Neural progenitor cell (in vitro differentiated cells): ENCODE data around the gene B3GNT5. TPM values are rescaled to one million over a fixed set of nuclear protein-coding genes. Genes with fewer than 3 reads are reported as not detected.

ENCODE experiments used
- DNase-seq: peaks from one replicate; pipeline ENCODE4 v3.0.0-alpha.2; 2016; ENCODE audit warnings: low spot score
- H2AFZ ChIP-seq: fragments of 200-600 bp; sonication (generic); replicated peaks from 2 replicates; pipeline ENCODE4 v1.6.1; 2016; ENCODE audit warnings: antibody characterized with exemption
- H3F3A ChIP-seq: fragments of 200-600 bp; sonication (generic); 2 replicates; pipeline ENCODE4 v1.6.1; 2016; ENCODE audit warnings: antibody characterized with exemption, low read depth
- H3K27ac ChIP-seq: fragments of 200-600 bp; sonication (generic); 2 replicates; pipeline ENCODE4 v1.5.1; 2016; ENCODE audit warnings: mild to moderate bottlenecking
- H3K27me3 ChIP-seq: fragments of 200-600 bp; sonication (generic); 2 replicates; pipeline ENCODE4 v1.6.1; 2016; ENCODE audit warnings: mild to moderate bottlenecking, moderate library complexity
- H3K36me3 ChIP-seq: fragments of 200-600 bp; sonication (generic); 2 replicates; pipeline ENCODE4 v1.5.1; 2016
- H3K4me1 ChIP-seq: fragments of 200-600 bp; sonication (generic); 2 replicates; pipeline ENCODE4 v1.6.1; 2016; ENCODE audit warnings: mixed run types
- H3K4me2 ChIP-seq: fragments of 200-600 bp; sonication (generic); 2 replicates; pipeline ENCODE4 v1.6.1; 2016
- H3K4me3 ChIP-seq: fragments of 200-600 bp; sonication (generic); 2 replicates; pipeline ENCODE4 v1.5.1; 2016
- H3K79me2 ChIP-seq: fragments of 200-600 bp; sonication (generic); 2 replicates; pipeline ENCODE4 v1.6.1; 2016; ENCODE audit warnings: low read depth
- H3K9ac ChIP-seq: fragments of 200-600 bp; sonication (generic); 2 replicates; pipeline ENCODE4 v1.6.1; 2016
- H3K9me3 ChIP-seq: fragments of 200-600 bp; sonication (generic); 2 replicates; pipeline ENCODE4 v1.5.1; 2016; ENCODE audit warnings: low read depth
- H4K20me1 ChIP-seq: fragments of 200-600 bp; sonication (generic); 2 replicates; pipeline ENCODE4 v1.6.1; 2016; ENCODE audit warnings: low read depth
- H3K27ac Mint-ChIP-seq: 3 replicates; pipeline ENCODE4 v1.8.0; 2021; ENCODE audit warnings: mixed read lengths
- H3K27me3 Mint-ChIP-seq: 2 replicates; pipeline ENCODE4 v1.8.0; 2022; ENCODE audit warnings: low read depth, mild to moderate bottlenecking, inconsistent platforms, moderate library complexity, mixed read lengths; ENCODE audit not compliant: insufficient read depth
- H3K36me3 Mint-ChIP-seq: 3 replicates; pipeline ENCODE4 v1.8.0; 2021; ENCODE audit warnings: mixed read lengths
- H3K4me1 Mint-ChIP-seq: 3 replicates; pipeline ENCODE4 v1.8.0; 2021; ENCODE audit warnings: mixed read lengths
- H3K4me3 Mint-ChIP-seq: 3 replicates; pipeline ENCODE4 v1.8.0; 2021; ENCODE audit warnings: mild to moderate bottlenecking, moderate library complexity, mixed read lengths
- H3K9me3 Mint-ChIP-seq: 3 replicates; pipeline ENCODE4 v1.8.0; 2020; ENCODE audit warnings: mixed read lengths
- CTCF ChIP-seq: fragments of 200-600 bp; sonication (generic); IDR thresholded peaks from 2 replicates; pipeline ENCODE4 v1.5.1; 2017; ENCODE audit warnings: antibody characterized with exemption, mild to moderate bottlenecking
- EZH2 ChIP-seq: fragments of 200-600 bp; sonication (generic); IDR thresholded peaks from 2 replicates; pipeline ENCODE4 v1.6.1; 2017; ENCODE audit warnings: antibody characterized with exemption, mild to moderate bottlenecking, moderate library complexity
- EZH2phosphoT487 ChIP-seq: fragments of 200-600 bp; sonication (generic); IDR thresholded peaks from 2 replicates; pipeline ENCODE4 v1.6.1; 2017; ENCODE audit warnings: antibody characterized with exemption
- total RNA-seq: library from RNA; depleted of rRNA; stranded (reverse); fragments of >200 nt; gene quantifications from 2 replicates; pipeline ENCODE4 v1.2.3, GENCODE V29; 2015; ENCODE audit warnings: low replicate concordance

B3GNT5 gene
- 9.0 and 14.1 TPM in 2 replicates for total RNA-seq

- no peak within 1 kb of the TSS for H3K27ac ChIP-seq
- H3K27ac Mint-ChIP-seq: peak within 1 kb of the TSS; percentile 67
Observed at GRCh38 chr3:183252973-183253527, at the start of gene B3GNT5. B3GNT5 (plus strand) TSS chr3:183253253; CDS start chr3:183269799, 16,546 bp downstream.

GRCh38 chr3:183203670-183204069 is 49.4 kb upstream of the B3GNT5 start:
- Mint-ChIP-seq H3K27me3 (no peaks in the 10 kb centered on the region), H3K4me1 (no peaks in the 10 kb centered on the region), H3K4me3 (no peak overlapping the region), H3K36me3 (no peaks in the 10 kb centered on the region), H3K27ac (no peak overlapping the region), H3K9me3 (peaks cover 20% of the 10 kb centered on the region)
- Histone ChIP-seq H4K20me1 (no peaks in the 10 kb centered on the region), H3K79me2 (no peaks in the 10 kb centered on the region), H3K9ac (no peak overlapping the region), H3K9me3 (no peaks in the 10 kb centered on the region), H3K4me2 (no peak overlapping the region), H3K36me3 (no peaks in the 10 kb centered on the region), H3K4me3 (no peak overlapping the region), H3K4me1 (peaks cover 3% of the 10 kb centered on the region), H3K27me3 (no peaks in the 10 kb centered on the region), H3F3A (no peaks in the 10 kb centered on the region), H3K27ac (no peak overlapping the region), H2AFZ (no peak overlapping the region)
- no peak for TF ChIP-seq CTCF
- TF ChIP-seq EZH2: no peak
- no peak for TF ChIP-seq EZH2phosphoT487
- no peak for DNase-seq

More at GRCh38 chr3:183252973-183253527, at the start of gene B3GNT5:
- Histone ChIP-seq H3K9ac (peak within 1 kb of the TSS; percentile 40), H3F3A (peaks cover 18% of the 10 kb centered on the region), H2AFZ (peak within 1 kb of the TSS; percentile 97), H3K4me2 (peak within 1 kb of the TSS; percentile 90), H3K36me3 (no peaks in the 10 kb centered on the region), H3K27me3 (peaks cover 31% of the 10 kb centered on the region), H3K4me3 (peak within 1 kb of the TSS; percentile 71), H3K9me3 (no peaks in the 10 kb centered on the region), H4K20me1 (no peaks in the 10 kb centered on the region), H3K79me2 (peaks cover 27% of the 10 kb centered on the region), H3K4me1 (peaks cover 8% of the 10 kb centered on the region)
- Mint-ChIP-seq H3K36me3 (peaks cover 14% of the 10 kb centered on the region), H3K9me3 (no peaks in the 10 kb centered on the region), H3K4me3 (peak within 1 kb of the TSS; percentile 92), H3K4me1 (peaks cover 34% of the 10 kb centered on the region), H3K27me3 (peaks cover 9% of the 10 kb centered on the region)
- peak; percentile 54 for DNase-seq
- TF ChIP-seq CTCF: no peak
- TF ChIP-seq EZH2phosphoT487: peak; percentile 74
- peak; percentile 71 for TF ChIP-seq EZH2

- Histone ChIP-seq H3K4me3 (no peak overlapping the region), H3K4me1 (peaks cover 3% of the 10 kb centered on the region), H2AFZ (no peak overlapping the region), H3F3A (no peaks in the 10 kb centered on the region), H3K4me2 (no peak overlapping the region), H3K36me3 (no peaks in the 10 kb centered on the region), H3K27me3 (no peaks in the 10 kb centered on the region), H3K9ac (no peak overlapping the region), H4K20me1 (no peaks in the 10 kb centered on the region), H3K79me2 (no peaks in the 10 kb centered on the region), H3K27ac (no peak overlapping the region), H3K9me3 (no peaks in the 10 kb centered on the region)
- no peak overlapping the region for H3K27ac Mint-ChIP-seq
- no peak for DNase-seq
- no peak overlapping the region for H3K4me3 Mint-ChIP-seq
- H3K27me3 Mint-ChIP-seq: no peaks in the 10 kb centered on the region
- H3K4me1 Mint-ChIP-seq: no peaks in the 10 kb centered on the region
- peaks cover 10% of the 10 kb centered on the region for H3K9me3 Mint-ChIP-seq
- no peaks in the 10 kb centered on the region for H3K36me3 Mint-ChIP-seq
- TF ChIP-seq EZH2phosphoT487 (no peak), EZH2 (no peak), CTCF (no peak)
Observed at GRCh38 chr3:183208260-183208659, 44.8 kb upstream of the B3GNT5 start.
